ENCODE results near the gene BMP6.

- TF ChIP-seq CTCF (IDR thresholded peaks at IDR 0.05) (no peak), EP300 (IDR thresholded peaks at IDR 0.05) (no peak), POLR2A (IDR thresholded peaks at IDR 0.05) (no peak), POLR2AphosphoS5 (IDR thresholded peaks at IDR 0.05) (no peak)
Measured at GRCh38 chr6:7723554-7723953, 2.3 kb upstream of the BMP6 start.
